HL-60 (cell line): Measurements from ENCODE around the gene DYNC2LI1.

Source experiments
- CTCF ChIP-seq: IDR thresholded peaks from one replicate; pipeline ENCODE4 v1.5.1; 2011; ENCODE audit warnings: low read length, control low read depth, inconsistent platforms; ENCODE audit not compliant: insufficient read depth
- POLR2AphosphoS5 ChIP-seq: IDR thresholded peaks from 2 replicates; pipeline ENCODE4 v1.6.1; 2012; ENCODE audit warnings: low read depth
- REST ChIP-seq: IDR thresholded peaks from 2 replicates; pipeline ENCODE4 v1.6.1; 2012; ENCODE audit warnings: low read depth; ENCODE audit not compliant: insufficient replicate concordance
- SPI1 ChIP-seq: IDR thresholded peaks from 2 replicates; pipeline ENCODE4 v1.6.1; 2012; ENCODE audit warnings: low read depth, mild to moderate bottlenecking, borderline replicate concordance

GRCh38 chr2:43831543-43832294, 57.9 kb downstream of the DYNC2LI1 start:
- TF ChIP-seq SPI1: no peak
- TF ChIP-seq CTCF: no peak
- TF ChIP-seq REST: no peak
- TF ChIP-seq POLR2AphosphoS5: no peak
